H9 (cell line): ENCODE results near the gene ANK3. TPM values are rescaled to one million over a fixed set of nuclear protein-coding genes. Genes with fewer than 3 reads are reported as not detected.

Experiments used
- DNase-seq: peaks from one replicate; pipeline ENCODE4 v3.0.0-alpha.2; 2017
- H2AFZ ChIP-seq: one replicate; pipeline ENCODE4 v1.6.1; 2013; ENCODE audit warnings: mild to moderate bottlenecking, low read length, control low read depth, moderate library complexity
- H2AK5ac ChIP-seq: 2 replicates; pipeline ENCODE4 v1.6.1; 2013; ENCODE audit warnings: low read length, control low read depth, mixed read lengths; ENCODE audit not compliant: insufficient read length
- H2BK120ac ChIP-seq: one replicate; pipeline ENCODE4 v1.6.1; 2013; ENCODE audit warnings: low read depth, mild to moderate bottlenecking, low read length, control low read depth, inconsistent platforms; ENCODE audit not compliant: poor library complexity, severe bottlenecking
- H2BK12ac ChIP-seq: 2 replicates; pipeline ENCODE4 v1.6.1; 2013; ENCODE audit warnings: low read length, control low read depth, mixed read lengths, low read depth; ENCODE audit not compliant: insufficient read length
- H2BK15ac ChIP-seq: 2 replicates; pipeline ENCODE4 v1.6.1; 2013; ENCODE audit warnings: low read depth, low read length, control low read depth
- H2BK20ac ChIP-seq: one replicate; pipeline ENCODE4 v1.6.1; 2013; ENCODE audit warnings: low read depth, mild to moderate bottlenecking, low read length, control low read depth, inconsistent platforms; ENCODE audit not compliant: poor library complexity, severe bottlenecking
- H2BK5ac ChIP-seq: 2 replicates; pipeline ENCODE4 v1.6.1; 2013; ENCODE audit warnings: low read length, control low read depth, mixed read lengths; ENCODE audit not compliant: insufficient read length
- H3K14ac ChIP-seq: 2 replicates; pipeline ENCODE4 v1.6.1; 2013; ENCODE audit warnings: low read length, control low read depth; ENCODE audit not compliant: insufficient read depth
- H3K18ac ChIP-seq: 2 replicates; pipeline ENCODE4 v1.6.1; 2013; ENCODE audit warnings: low read depth, mild to moderate bottlenecking, mixed read lengths, low read length, control low read depth; ENCODE audit not compliant: insufficient read length
- H3K23ac ChIP-seq: 2 replicates; pipeline ENCODE4 v1.6.1; 2013; ENCODE audit warnings: low read length, control low read depth, mixed read lengths, low read depth; ENCODE audit not compliant: insufficient read length
- H3K23me2 ChIP-seq: 2 replicates; pipeline ENCODE4 v1.6.1; 2013; ENCODE audit warnings: low read depth, mild to moderate bottlenecking, mixed read lengths, low read length, control low read depth; ENCODE audit not compliant: insufficient read length, poor library complexity, severe bottlenecking
- H3K27ac ChIP-seq: 2 replicates; pipeline ENCODE4 v1.5.1; 2013; ENCODE audit warnings: low read length, control low read depth, mixed read lengths, low read depth; ENCODE audit not compliant: insufficient read length
- H3K27me3 ChIP-seq: 2 replicates; pipeline ENCODE4 v1.6.1; 2013; ENCODE audit warnings: low read length, control low read depth, inconsistent platforms; ENCODE audit not compliant: insufficient read depth
- H3K4ac ChIP-seq: 2 replicates; pipeline ENCODE4 v1.6.1; 2013; ENCODE audit warnings: low read depth, mild to moderate bottlenecking, control low read depth, inconsistent platforms, low read length, moderate library complexity
- H3K4me1 ChIP-seq: 2 replicates; pipeline ENCODE4 v1.6.1; 2013; ENCODE audit warnings: low read length, control low read depth, inconsistent platforms; ENCODE audit not compliant: insufficient read depth
- H3K4me2 ChIP-seq: 2 replicates; pipeline ENCODE4 v1.6.1; 2013; ENCODE audit warnings: low read length, control low read depth, mixed read lengths; ENCODE audit not compliant: insufficient read length, insufficient read depth
- H3K56ac ChIP-seq: 2 replicates; pipeline ENCODE4 v1.6.1; 2013; ENCODE audit warnings: low read depth, mild to moderate bottlenecking, mixed read lengths, low read length, control low read depth; ENCODE audit not compliant: insufficient read length
- H3K79me1 ChIP-seq: 2 replicates; pipeline ENCODE4 v1.6.1; 2013; ENCODE audit warnings: low read depth, mild to moderate bottlenecking, moderate library complexity, low read length, control low read depth, inconsistent platforms; ENCODE audit not compliant: insufficient read depth, poor library complexity, severe bottlenecking
- H3K79me2 ChIP-seq: 2 replicates; pipeline ENCODE4 v1.6.1; 2013; ENCODE audit warnings: low read length, control low read depth, inconsistent platforms; ENCODE audit not compliant: insufficient read depth
- H3K9ac ChIP-seq: 2 replicates; pipeline ENCODE4 v1.6.1; 2013; ENCODE audit warnings: low read length, control low read depth, mixed read lengths; ENCODE audit not compliant: insufficient read length; ENCODE audit errors: extremely low read depth
- H3K9me3 ChIP-seq: one replicate; pipeline ENCODE4 v1.6.1; 2013; ENCODE audit warnings: low read depth, low read length, inconsistent platforms; ENCODE audit not compliant: control insufficient read depth
- H3T11ph ChIP-seq: one replicate; pipeline ENCODE4 v1.6.1; 2013; ENCODE audit warnings: mild to moderate bottlenecking, low read length, control low read depth, inconsistent platforms
- H4K20me1 ChIP-seq: one replicate; pipeline ENCODE4 v1.6.1; 2013; ENCODE audit not compliant: control insufficient read depth, insufficient read length, insufficient read depth
- H4K5ac ChIP-seq: 2 replicates; pipeline ENCODE4 v1.6.1; 2013; ENCODE audit warnings: low read depth, mild to moderate bottlenecking, mixed read lengths, low read length, control low read depth; ENCODE audit not compliant: insufficient read length
- H4K8ac ChIP-seq: replicated peaks from 2 replicates; pipeline ENCODE4 v1.6.1; 2013; ENCODE audit warnings: low read length, control low read depth, mixed read lengths, low read depth; ENCODE audit not compliant: insufficient read length
- H4K91ac ChIP-seq: 2 replicates; pipeline ENCODE4 v1.6.1; 2013; ENCODE audit warnings: low read depth, mild to moderate bottlenecking, moderate library complexity, mixed read lengths, low read length, control low read depth; ENCODE audit not compliant: insufficient read length
- H3K27ac Mint-ChIP-seq, 3 experiments: 2 replicates in 2 of 3; 3 replicates in 1 of 3; pipeline ENCODE4 v1.8.0; 2020 to 2021; ENCODE audit warnings: mixed read lengths in 3 of 3, mild to moderate bottlenecking in 1 of 3, moderate library complexity in 1 of 3
- H3K27me3 Mint-ChIP-seq: 2 replicates; pipeline ENCODE4 v1.8.0; 2021; ENCODE audit warnings: low read depth, mild to moderate bottlenecking, moderate library complexity, mixed read lengths
- H3K36me3 Mint-ChIP-seq, 3 experiments: 2 replicates in 2 of 3; 3 replicates in 1 of 3; pipeline ENCODE4 v1.8.0; 2020 to 2021; ENCODE audit warnings: low read depth in 3 of 3, mixed read lengths in 3 of 3; ENCODE audit not compliant: insufficient read depth in 1 of 3
- H3K4me1 Mint-ChIP-seq, 2 experiments: 2 replicates each; pipeline ENCODE4 v1.8.0; 2020; ENCODE audit warnings: mixed read lengths in 2 of 2
- H3K4me3 Mint-ChIP-seq, 2 experiments: 2 replicates in 1 of 2; 3 replicates in 1 of 2; pipeline ENCODE4 v1.8.0; 2020 to 2021; ENCODE audit warnings: mild to moderate bottlenecking in 2 of 2, mixed read lengths in 2 of 2, moderate library complexity in 1 of 2
- H3K9me3 Mint-ChIP-seq, 2 experiments: 2 replicates in 1 of 2; 3 replicates in 1 of 2; pipeline ENCODE4 v1.8.0; 2020; ENCODE audit warnings: mild to moderate bottlenecking in 2 of 2, mixed read lengths in 2 of 2, moderate library complexity in 1 of 2
- CTCF ChIP-seq: fragments of 200-600 bp; sonication (generic); conservative IDR thresholded peaks from 3 replicates; pipeline ENCODE4 v1.8.0; 2021; ENCODE audit warnings: antibody characterized with exemption, mild to moderate bottlenecking
- WGBS: extraction: QIAGEN DNeasy Blood & Tissue Kit; methylation state at CpG from one replicate; pipeline ENCODE4 v1.1.7; 2013; ENCODE audit warnings: missing lambda C conversion rate, low lambda C conversion rate, mixed read lengths; ENCODE audit not compliant: insufficient read length; ENCODE audit errors: extremely low coverage; 5-methylcytosine and 5-hydroxymethylcytosine counted together
- total RNA-seq: library from RNA; stranded (reverse); gene quantifications from 2 replicates; pipeline ENCODE4 v1.2.1, GENCODE V29; 2021

The ANK3 gene
- total RNA-seq, 1 experiment from 2014 or later, result 59.6 TPM

GRCh38 chr10:60155943-60156683, 233.6 kb downstream of the ANK3 start:
- DNase-seq, result no peak
- Mint-ChIP-seq H3K27me3 (no peaks in the 10 kb centered on the region; the same call in 1 of the 2 replicates), H3K9me3 (peaks cover 0 to 4% of the 10 kb centered on the region in 2 experiments; a peak in 3 of 5 replicates), H3K27ac (no peak overlapping the region; a peak in 1 of 7 replicates), H3K4me3 (no peak overlapping the region), H3K36me3 (peaks cover 0 to 8% (median under 1%) of the 10 kb centered on the region in 3 experiments; a peak in 3 of 7 replicates), H3K4me1 (0 out of 4 replicates have a peak, but pooled peaks cover 0 to 2% of the 10 kb centered on the region in 2 experiments)
- Histone ChIP-seq H3T11ph (no peak overlapping the region), H2BK12ac (no peak overlapping the region), H3K23ac (no peak overlapping the region), H2BK20ac (no peak overlapping the region), H3K4ac (no peak overlapping the region), H3K9me3 (no peaks in the 10 kb centered on the region), H3K56ac (no peak overlapping the region), H3K9ac (no peak overlapping the region), H3K27me3 (no peaks in the 10 kb centered on the region), H2AFZ (no peak overlapping the region), H2BK15ac (no peak overlapping the region), H2BK5ac (no peak overlapping the region), H3K4me2 (no peak overlapping the region), H3K27ac (no peak overlapping the region), H4K8ac (no peak overlapping the region), H3K4me1 (no peaks in the 10 kb centered on the region), H4K91ac (no peak overlapping the region), H4K5ac (no peak overlapping the region), H3K23me2 (no peaks in the 10 kb centered on the region), H3K14ac (no peak overlapping the region), H2BK120ac (no peak overlapping the region), H4K20me1 (no peaks in the 10 kb centered on the region), H3K79me1 (no peaks in the 10 kb centered on the region), H2AK5ac (no peak overlapping the region), H3K18ac (no peak overlapping the region), H3K79me2 (no peaks in the 10 kb centered on the region)
- no CpG with 5 or more reads among the region's 6 CpGs for WGBS
- TF ChIP-seq CTCF, result no peak
